NCI-H1436 (cell line): Measurements from ENCODE around the gene OLIG3.

Source experiments
- DNase-seq: peaks from one replicate; lab custom pipeline; 2025; lab: John Stamatoyannopoulos, UW

OLIG3 gene

GRCh38 chr6:137495703-137496336 lies 1.6 kb upstream of the OLIG3 start:
- no peak for DNase-seq

GRCh38 chr6:137494988-137495702 lies 951 bp upstream of the OLIG3 start:
- no peak for DNase-seq

GRCh38 chr6:137493218-137494038 lies 766 bp downstream of the OLIG3 start:
- no peak for DNase-seq

- DNase-seq: no peak
Observed at GRCh38 chr6:137492289-137493217, 1.6 kb downstream of the OLIG3 start.

- DNase-seq: no peak
Observed at GRCh38 chr6:137491478-137491877, 2.7 kb downstream of the OLIG3 start.

- no peak for DNase-seq
Observed at GRCh38 chr6:137490961-137491360, 3.2 kb downstream of the OLIG3 start.

DNA sequence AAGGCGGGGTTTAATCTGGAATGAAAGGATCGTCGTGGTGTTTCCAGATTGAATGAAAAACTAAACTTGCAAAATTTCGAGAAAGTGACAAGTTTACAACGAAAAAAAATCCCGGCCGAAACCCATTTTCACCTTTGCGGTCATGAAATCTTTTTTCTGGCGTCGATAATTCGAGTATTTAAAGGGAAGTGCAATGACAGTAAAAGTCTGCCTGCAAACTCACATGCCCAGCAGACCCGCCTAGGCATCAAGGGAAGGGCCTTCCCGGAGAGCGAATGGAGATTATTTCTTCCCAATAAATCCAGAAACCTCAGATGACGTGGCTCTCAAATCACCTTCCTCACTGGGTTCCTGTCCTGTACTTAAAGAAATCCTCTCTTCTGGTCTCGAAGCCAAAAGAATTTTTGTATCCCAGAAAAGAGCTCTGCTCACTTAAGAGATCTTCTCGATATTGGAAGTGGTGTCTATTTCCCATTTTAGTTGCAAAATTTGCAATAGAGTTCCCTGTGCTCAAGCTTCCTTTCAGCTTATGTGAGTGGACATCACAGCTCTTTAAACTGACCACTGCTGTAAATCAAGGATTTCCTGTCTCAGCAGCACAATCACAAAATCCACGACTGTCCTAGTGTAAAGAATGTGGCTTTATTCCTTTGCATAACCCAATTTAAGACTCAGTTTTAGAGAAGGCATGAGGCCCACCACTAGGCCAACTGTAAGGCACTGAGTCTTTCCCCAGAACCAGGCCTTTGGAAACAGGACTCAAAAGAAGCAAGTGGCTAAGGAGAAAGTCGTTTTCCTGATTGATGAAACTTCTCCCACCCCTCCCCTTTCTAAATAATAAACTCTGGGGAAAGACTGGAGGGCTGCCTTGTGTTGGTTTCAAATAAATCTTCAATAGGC lies 3.9 kb downstream of the OLIG3 start:
- DNase-seq: no peak

- DNase-seq: no peak
Observed at GRCh38 chr6:137489046-137490005, 4.9 kb downstream of the OLIG3 start.

- DNase-seq: no peak
Observed at GRCh38 chr6:137488150-137489045, 5.8 kb downstream of the OLIG3 start.

- DNase-seq: no peak
Observed at GRCh38 chr6:137487869-137488149, 6.4 kb downstream of the OLIG3 start.

DNA sequence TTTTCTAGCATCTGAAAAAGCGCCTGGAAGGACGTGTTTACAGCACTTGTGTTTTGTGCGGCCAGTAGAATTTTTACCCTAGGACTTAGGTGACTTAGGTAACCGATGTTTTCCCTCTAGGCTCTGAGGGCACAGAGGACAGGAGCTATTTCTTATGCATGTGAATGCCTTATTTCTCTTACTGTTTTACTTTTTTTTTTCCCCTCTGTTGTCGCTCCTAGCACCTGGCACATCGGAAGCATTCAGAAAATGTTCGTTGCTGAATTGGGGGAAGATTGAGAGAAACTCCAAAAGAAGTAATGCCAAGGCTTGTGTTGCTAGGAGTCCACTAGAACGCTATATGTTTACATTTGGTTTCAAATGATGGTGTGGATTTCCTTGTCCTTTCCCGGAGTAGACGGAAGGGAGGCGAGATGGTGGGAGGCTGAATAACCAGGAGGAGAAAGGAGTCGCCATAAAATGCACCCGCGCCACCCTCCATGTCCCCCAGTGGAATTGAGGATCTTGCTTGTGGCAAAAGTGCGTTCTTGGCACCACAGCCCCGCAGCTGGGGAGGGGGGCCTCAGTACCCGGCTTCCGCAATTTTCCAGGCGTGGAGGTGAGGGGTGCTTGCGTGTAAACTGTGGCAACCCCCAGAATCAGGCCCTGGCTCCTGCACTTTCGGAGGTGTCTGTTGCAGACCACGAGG lies 6.9 kb downstream of the OLIG3 start:
- no peak for DNase-seq

GRCh38 chr6:137486416-137486815 lies 7.8 kb downstream of the OLIG3 start:
- DNase-seq: no peak

- DNase-seq: no peak
Observed at GRCh38 chr6:137480431-137480830, 13.8 kb downstream of the OLIG3 start.

GRCh38 chr6:137475103-137475502 lies 19.1 kb downstream of the OLIG3 start:
- no peak for DNase-seq

GRCh38 chr6:137473598-137473997 lies 20.6 kb downstream of the OLIG3 start:
- DNase-seq: peak; percentile 65

GRCh38 chr6:137472641-137473137 lies 21.5 kb downstream of the OLIG3 start:
- DNase-seq: no peak

DNA sequence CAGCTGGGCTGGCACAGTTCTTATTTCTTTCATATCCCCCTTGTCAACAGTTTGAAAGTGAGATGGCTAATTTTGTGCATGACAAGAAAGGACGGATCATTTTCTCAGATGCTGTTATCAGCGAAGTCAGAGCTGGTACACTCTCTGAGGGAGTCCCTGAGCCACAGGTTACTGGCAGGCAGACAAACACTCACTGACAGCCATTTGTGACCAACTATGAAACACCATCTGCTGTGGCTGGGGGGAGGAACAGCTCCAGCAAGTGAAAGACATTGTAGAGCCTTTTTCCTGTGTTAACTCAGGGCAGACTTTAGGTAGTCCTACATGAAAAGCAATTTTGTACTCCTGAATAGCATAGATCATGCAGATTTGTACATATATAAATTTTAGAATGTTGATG lies 22.2 kb downstream of the OLIG3 start:
- no peak for DNase-seq

DNA sequence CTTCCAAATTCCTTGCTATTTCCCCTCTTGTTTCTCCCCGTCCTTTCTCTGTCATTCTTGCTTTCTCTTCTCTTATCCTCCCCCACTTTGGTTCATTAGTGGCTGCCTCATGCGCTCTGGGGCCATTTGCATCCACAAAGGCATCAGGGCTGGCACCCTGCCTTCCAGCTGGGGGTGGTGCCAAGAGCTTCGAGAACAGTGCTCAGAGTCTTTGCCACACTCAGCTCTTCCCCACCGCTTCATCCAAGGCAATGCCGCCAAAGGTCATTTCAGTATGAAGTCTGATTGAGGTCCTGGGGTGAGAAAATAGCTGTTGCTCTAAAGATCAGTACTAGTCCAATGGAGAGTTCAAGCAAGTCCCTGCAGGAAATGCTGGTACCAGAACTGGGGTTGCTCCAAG lies 22.7 kb downstream of the OLIG3 start:
- DNase-seq: no peak
